HepG2 (cell line): ENCODE results near the gene FITM1. TPM values are rescaled to one million over a fixed set of nuclear protein-coding genes. Genes with fewer than 3 reads are reported as not detected.

Experiments used
- CBX5 ChIP-seq: sonication (generic); formaldehyde crosslinking; IDR thresholded peaks from 2 replicates; pipeline ENCODE4 v1.4.0; 2020; ENCODE audit warnings: missing genetic modification reagents, borderline replicate concordance
- CSRNP1 ChIP-seq: sonication (generic); formaldehyde crosslinking; IDR thresholded peaks from 2 replicates; pipeline ENCODE4 v1.8.1; 2023; ENCODE audit warnings: mild to moderate bottlenecking, missing genetic modification reagents
- EED ChIP-seq: sonication (generic); formaldehyde crosslinking; IDR thresholded peaks from 2 replicates; pipeline ENCODE4 v1.5.0; 2020; ENCODE audit warnings: mild to moderate bottlenecking, missing genetic modification reagents
- GMEB2 ChIP-seq: IDR thresholded peaks from 2 replicates; pipeline ENCODE4 v1.6.1; 2016; ENCODE audit warnings: missing biosample characterization, missing genetic modification reagents, low read depth
- HOXA3 ChIP-seq: sonication (generic); formaldehyde crosslinking; IDR thresholded peaks from 2 replicates; pipeline ENCODE4 v1.5.0; 2020; ENCODE audit warnings: missing genetic modification reagents
- SMARCC2 ChIP-seq: fragments of 450-650 bp; IDR thresholded peaks from 2 replicates; pipeline ENCODE4 v1.6.1; 2017; ENCODE audit warnings: antibody characterized with exemption, mild to moderate bottlenecking
- TCF12 ChIP-seq, 2 experiments: fragments of 450-650 bp in 1 of 2; sonication (generic) in 1 of 2; formaldehyde crosslinking in 1 of 2; IDR thresholded peaks; 2 replicates each; pipeline versions ENCODE4 v1.6.1 to v1.8.0; 2017 to 2022; ENCODE audit warnings: antibody characterized with exemption in 1 of 2, mild to moderate bottlenecking in 1 of 2, missing genetic modification reagents in 1 of 2, moderate library complexity in 1 of 2
- ZBTB40 ChIP-seq, 2 experiments: fragments of 450-650 bp in 1 of 2; sonication (generic) in 1 of 2; formaldehyde crosslinking in 1 of 2; IDR thresholded peaks; 2 replicates each; pipeline versions ENCODE4 v1.6.1 to v1.8.0; 2016 to 2022; ENCODE audit warnings: antibody characterized with exemption in 1 of 2, mild to moderate bottlenecking in 1 of 2, missing genetic modification reagents in 1 of 2
- ZNF343 ChIP-seq: sonication (generic); formaldehyde crosslinking; IDR thresholded peaks from 2 replicates; pipeline ENCODE4 v1.4.0; 2020; ENCODE audit warnings: mild to moderate bottlenecking, missing genetic modification reagents
- ZNF367 ChIP-seq: sonication (generic); formaldehyde crosslinking; IDR thresholded peaks from 2 replicates; pipeline ENCODE4 v1.4.0; 2020; ENCODE audit warnings: missing genetic modification reagents, borderline replicate concordance
- ZNF503 ChIP-seq: sonication (generic); formaldehyde crosslinking; IDR thresholded peaks from 2 replicates; pipeline ENCODE4 v1.4.0; 2020; ENCODE audit warnings: missing genetic modification reagents
- ZNF83 ChIP-seq: sonication (generic); formaldehyde crosslinking; IDR thresholded peaks from 2 replicates; pipeline ENCODE4 v1.4.0; 2020; ENCODE audit warnings: missing genetic modification reagents, mild to moderate bottlenecking, borderline replicate concordance
- ZSCAN21 ChIP-seq: sonication (generic); formaldehyde crosslinking; IDR thresholded peaks from 2 replicates; pipeline ENCODE4 v1.8.0; 2022; ENCODE audit warnings: mild to moderate bottlenecking, missing genetic modification reagents, moderate library complexity, borderline replicate concordance
- polyA plus RNA-seq, 8 experiments: library from polyadenylated mRNA; depleted of rRNA in 3 of 8; stranded (reverse) in 7 of 8; unstranded in 1 of 8; fragments of >200 nt; fragmentation: Illumina TruSeq in 4 of 8; extraction: Trizol in 4 of 8; gene quantifications; 2 replicates each; pipeline versions ENCODE4 v1.2.1 to v1.2.3, GENCODE V29; 2011 to 2016; ENCODE audit warnings: low read depth in 4 of 8, missing spikeins in 1 of 8, mixed read lengths in 1 of 8; ENCODE audit not compliant: insufficient read depth in 1 of 8
- total RNA-seq, 5 experiments: library from RNA; depleted of rRNA; stranded (reverse); fragments of >200 nt; fragmentation: Illumina TruSeq; extraction: Trizol; gene quantifications; 2 replicates each; pipeline ENCODE4 v1.2.3, GENCODE V29; 2016; ENCODE audit warnings: low read depth in 1 of 5

Gene FITM1
- total and polyA plus RNA-seq, 2 of the 13 experiments (the other 11 are each of a cell fraction or from before 2014, with no cell fraction given): 2.7 to 5.8 TPM

- peak; percentile 21; the same call in 1 of the 2 replicates for TF ChIP-seq CBX5
- peak; percentile 41; the same call in 1 of the 2 replicates for TF ChIP-seq ZNF83 (CRISPR knock-in tag)
- TF ChIP-seq EED (CRISPR knock-in tag): peak; percentile 92
- TF ChIP-seq CSRNP1 (CRISPR knock-in tag): peak; percentile 78; the same call in 1 of the 2 replicates
- TF ChIP-seq ZBTB40 (IDR thresholded peaks at IDR 0.05): no peak
- no peak for TF ChIP-seq ZBTB40 (CRISPR knock-in tag; IDR thresholded peaks at IDR 0.05)
- TF ChIP-seq ZNF367 (CRISPR knock-in tag): no peak
- no peak for TF ChIP-seq GMEB2 (CRISPR knock-in tag)
- TF ChIP-seq ZSCAN21 (CRISPR knock-in tag): no peak
- TF ChIP-seq SMARCC2: no peak
- no peak for TF ChIP-seq ZNF503 (CRISPR knock-in tag)
- TF ChIP-seq TCF12 (IDR thresholded peaks at IDR 0.05): no peak
- TF ChIP-seq TCF12 (CRISPR knock-in tag; IDR thresholded peaks at IDR 0.05): no peak
- TF ChIP-seq HOXA3 (CRISPR knock-in tag): 0 out of 2 replicates have a peak, but pooled peaks have one; percentile 1
- 0 out of 2 replicates have a peak, but pooled peaks have one; percentile 60 for TF ChIP-seq ZNF343 (CRISPR knock-in tag)
Observed at GRCh38 chr14:24147761-24148428, 17.4 kb downstream of the FITM1 start (continued).
